HG02973 (cell line): ENCODE data around the gene SNAP91.
"Not testable (repeated sequence)": the region's sequence is repeated elsewhere in the genome, so short reads cannot be mapped to it uniquely, and the experiment has no call there.

Experiments used
- ATAC-seq: cut with Tn5 transposase; IDR thresholded peaks from one replicate; pipeline ENCODE4 v1.9.1; 2021; ENCODE audit warnings: moderate library complexity; ENCODE audit not compliant: unreplicated experiment

The SNAP91 gene

GRCh38 chr6:83708970-83709747, at the start of gene SNAP91:
Gene SNAP91 (minus strand): TSS chr6:83709101. CDS start chr6:83707927, 1,174 bp downstream.
- ATAC-seq = no peak

- no peak for ATAC-seq
Observed at GRCh38 chr6:83758533-83758932, 49.6 kb upstream of the SNAP91 start.

GRCh38 chr6:83757021-83757420, 48.1 kb upstream of the SNAP91 start:
- ATAC-seq = no peak

GRCh38 chr6:83756565-83756964, 47.7 kb upstream of the SNAP91 start:
- no peak for ATAC-seq

- ATAC-seq = not testable (repeated sequence)
Observed at GRCh38 chr6:83752375-83752774, 43.5 kb upstream of the SNAP91 start.

GRCh38 chr6:83741089-83741488, 32.2 kb upstream of the SNAP91 start:
- ATAC-seq = no peak

GRCh38 chr6:83735461-83735860, 26.6 kb upstream of the SNAP91 start:
- no peak for ATAC-seq

GRCh38 chr6:83729871-83730270, 21.0 kb upstream of the SNAP91 start:
- no peak for ATAC-seq

GRCh38 chr6:83722876-83723275, 14.0 kb upstream of the SNAP91 start:
- ATAC-seq = no peak

- no peak for ATAC-seq
Observed at GRCh38 chr6:83717809-83718208, 8.9 kb upstream of the SNAP91 start.

GRCh38 chr6:83711958-83712357, 3.1 kb upstream of the SNAP91 start:
- ATAC-seq = no peak

- no peak for ATAC-seq
Observed at GRCh38 chr6:83709748-83710050, 798 bp upstream of the SNAP91 start.

- ATAC-seq = no peak
Observed at GRCh38 chr6:83708546-83708969, 343 bp downstream of the SNAP91 start.

GRCh38 chr6:83707829-83708545, 914 bp downstream of the SNAP91 start:
- no peak for ATAC-seq

- no peak for ATAC-seq
Observed at GRCh38 chr6:83702749-83703148, 6.2 kb downstream of the SNAP91 start.

GRCh38 chr6:83702077-83702476, 6.8 kb downstream of the SNAP91 start:
- ATAC-seq = no peak

GRCh38 chr6:83696674-83697073, 12.2 kb downstream of the SNAP91 start:
- no peak for ATAC-seq

- ATAC-seq = no peak
Observed at GRCh38 chr6:83685481-83685880, 23.4 kb downstream of the SNAP91 start.

- ATAC-seq = no peak
Observed at GRCh38 chr6:83677791-83678190, 31.1 kb downstream of the SNAP91 start.

GRCh38 chr6:83637953-83638352, 70.9 kb downstream of the SNAP91 start:
- no peak for ATAC-seq

GRCh38 chr6:83636800-83637199, 72.1 kb downstream of the SNAP91 start:
- no peak for ATAC-seq

GRCh38 chr6:83633609-83634008, 75.3 kb downstream of the SNAP91 start:
- ATAC-seq = no peak
